ENCODE data around the gene DTNBP1. TPM values are rescaled to one million over a fixed set of nuclear protein-coding genes. Genes with fewer than 3 reads are reported as not detected.
A peak's percentile ranks its signal among the peaks of the same experiment; 100 is the strongest.

The DTNBP1 gene
- total RNA-seq, 6 experiments from 2014 or later: 3.4 to 8.6 (median 5.7) TPM

- Histone ChIP-seq H3K36me3 (peaks cover 0 to 10% (median 3%) of the 10 kb centered on the region in 4 donors), H3K4me1 (peaks cover 0 to 36% (median 11%) of the 10 kb centered on the region in 4 donors), H3K27ac (no peak overlapping the region), H3K4me3 (no peak overlapping the region), H3K27me3 (no peaks in the 10 kb centered on the region), H3K9me3 (no peaks in the 10 kb centered on the region)
- ATAC-seq: no peak
- intact Hi-C loops (cut with DNase I): no loop called here
- 100% methylated on average over 1 of the region's 11 CpGs for WGBS (ENCODE audit: insufficient coverage, low coverage, low lambda C conversion rate, missing lambda C conversion rate)
- DNase-seq: no peak
- TF ChIP-seq, protein P1, sequence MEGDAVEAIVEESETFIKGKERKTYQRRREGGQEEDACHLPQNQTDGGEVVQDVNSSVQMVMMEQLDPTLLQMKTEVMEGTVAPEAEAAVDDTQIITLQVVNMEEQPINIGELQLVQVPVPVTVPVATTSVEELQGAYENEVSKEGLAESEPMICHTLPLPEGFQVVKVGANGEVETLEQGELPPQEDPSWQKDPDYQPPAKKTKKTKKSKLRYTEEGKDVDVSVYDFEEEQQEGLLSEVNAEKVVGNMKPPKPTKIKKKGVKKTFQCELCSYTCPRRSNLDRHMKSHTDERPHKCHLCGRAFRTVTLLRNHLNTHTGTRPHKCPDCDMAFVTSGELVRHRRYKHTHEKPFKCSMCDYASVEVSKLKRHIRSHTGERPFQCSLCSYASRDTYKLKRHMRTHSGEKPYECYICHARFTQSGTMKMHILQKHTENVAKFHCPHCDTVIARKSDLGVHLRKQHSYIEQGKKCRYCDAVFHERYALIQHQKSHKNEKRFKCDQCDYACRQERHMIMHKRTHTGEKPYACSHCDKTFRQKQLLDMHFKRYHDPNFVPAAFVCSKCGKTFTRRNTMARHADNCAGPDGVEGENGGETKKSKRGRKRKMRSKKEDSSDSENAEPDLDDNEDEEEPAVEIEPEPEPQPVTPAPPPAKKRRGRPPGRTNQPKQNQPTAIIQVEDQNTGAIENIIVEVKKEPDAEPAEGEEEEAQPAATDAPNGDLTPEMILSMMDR (IDR thresholded peaks at IDR 0.05): no peak
- no peak for TF ChIP-seq POLR2A (IDR thresholded peaks at IDR 0.05)
Measured at GRCh38 chr6:15507221-15507620, 155.6 kb downstream of the DTNBP1 start.

DNA sequence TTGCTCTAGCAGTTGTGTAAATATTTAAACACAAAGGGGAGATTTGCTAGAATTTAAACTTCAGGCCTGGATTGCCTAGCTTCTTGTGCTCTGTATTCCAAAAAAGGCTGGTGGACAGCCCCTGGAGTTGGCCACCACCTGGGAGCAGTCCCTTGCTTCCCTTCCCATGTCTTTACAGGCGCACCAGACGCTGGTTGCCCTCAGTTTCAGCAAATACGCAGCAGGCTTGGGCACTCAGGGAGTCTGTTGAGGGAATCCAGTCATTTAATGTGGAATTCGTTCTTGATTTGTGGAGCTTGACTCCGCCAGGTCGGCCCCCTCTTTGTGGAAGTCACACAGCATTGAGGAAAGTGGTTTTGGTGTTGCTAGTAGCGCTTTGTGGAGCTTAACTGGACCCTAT is 156.8 kb downstream of the DTNBP1 start:
- 60% methylated on average over 1 of the region's 7 CpGs for WGBS (ENCODE audit: insufficient coverage, low coverage, low lambda C conversion rate, missing lambda C conversion rate)
- Histone ChIP-seq H3K4me3 (no peak overlapping the region), H3K27me3 (no peaks in the 10 kb centered on the region), H3K4me1 (peaks cover 0 to 25% (median 6%) of the 10 kb centered on the region in 4 donors), H3K36me3 (peaks cover 0 to 15% (median 3%) of the 10 kb centered on the region in 4 donors), H3K27ac (no peak overlapping the region), H3K9me3 (no peaks in the 10 kb centered on the region)
- DNase-seq (no peak), ATAC-seq (no peak)
- intact Hi-C loops (cut with DNase I): no loop called here
- TF ChIP-seq, protein P1 (IDR thresholded peaks at IDR 0.05): no peak
- TF ChIP-seq POLR2A (IDR thresholded peaks at IDR 0.05): no peak

GRCh38 chr6:15505463-15505918 is 157.3 kb downstream of the DTNBP1 start:
- Histone ChIP-seq H3K4me3 (peak overlapping the region in 1 of 3 donors; percentile 12), H3K36me3 (peaks cover 0 to 18% (median 3%) of the 10 kb centered on the region in 4 donors), H3K9me3 (no peaks in the 10 kb centered on the region), H3K27ac (peak overlapping the region in 2 of 3 donors; percentile 53 to 55), H3K27me3 (no peaks in the 10 kb centered on the region), H3K4me1 (peaks cover 0 to 22% (median 6%) of the 10 kb centered on the region in 4 donors)
- DNase-seq (no peak), ATAC-seq (no peak)
- TF ChIP-seq, protein P1 (IDR thresholded peaks at IDR 0.05): no peak
- TF ChIP-seq POLR2A (IDR thresholded peaks at IDR 0.05): no peak
- intact Hi-C loops (cut with DNase I): no loop called here
- 87% methylated on average over 12 of the region's 18 CpGs for WGBS (ENCODE audit: insufficient coverage, low coverage, low lambda C conversion rate, missing lambda C conversion rate)

DNA sequence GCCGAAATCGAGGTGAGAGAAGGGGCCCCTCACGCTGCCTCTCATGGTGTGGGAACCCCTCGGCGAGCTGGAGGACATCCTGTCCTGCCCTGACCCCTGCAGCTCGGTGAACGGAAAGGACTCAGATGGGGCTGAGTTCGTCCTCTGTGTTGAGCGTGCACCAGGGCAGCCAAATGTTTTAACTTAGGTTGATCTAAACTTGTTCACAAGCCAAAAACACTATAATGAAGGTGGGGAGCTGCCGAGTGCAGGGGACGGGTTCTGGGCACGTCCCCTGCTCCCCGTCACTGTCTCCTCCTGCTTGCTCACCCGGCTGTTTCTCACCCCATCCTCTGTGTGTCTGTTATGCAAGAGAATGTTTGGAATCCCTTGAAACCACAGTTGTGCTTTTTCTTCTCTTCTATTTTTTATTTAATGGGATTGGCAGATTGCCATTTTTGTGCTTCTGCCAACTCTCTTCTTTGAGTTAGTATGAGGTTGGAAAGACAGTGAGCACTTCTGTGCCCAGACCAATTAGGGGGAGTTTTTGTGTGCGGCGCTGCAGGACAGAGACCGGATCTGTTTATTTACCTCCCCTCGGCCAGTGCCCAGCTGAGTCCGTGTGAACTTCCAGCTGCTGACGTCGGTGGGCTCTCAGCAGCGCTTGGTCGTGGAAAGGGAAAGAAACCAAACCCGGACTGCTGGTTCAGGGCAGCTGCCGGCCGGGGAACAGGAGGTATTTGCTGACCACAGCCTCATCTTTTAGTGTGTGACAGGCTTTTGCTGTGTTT is 158.1 kb downstream of the DTNBP1 start:
- H3K36me3 ChIP-seq: peaks cover 0 to 18% (median 3%) of the 10 kb centered on the region in 4 donors
- no peaks in the 10 kb centered on the region for H3K9me3 ChIP-seq
- ATAC-seq (peak; percentile 83 to 88 (median 84)), DNase-seq (peak; percentile 67 to 88 (median 78))
- WGBS (ENCODE audit: insufficient coverage, low coverage, low lambda C conversion rate, missing lambda C conversion rate): 7% methylated on average over 21 of the region's 26 CpGs
- peak overlapping the region in 2 of 3 donors; percentile 12 to 21 for H3K4me3 ChIP-seq
- H3K27me3 ChIP-seq: no peaks in the 10 kb centered on the region
- H3K27ac ChIP-seq: peak overlapping the region; percentile 6 to 55 (median 53)
- intact Hi-C loops (cut with DNase I): no loop called here
- TF ChIP-seq, protein P1 (IDR thresholded peaks at IDR 0.05): no peak
- no peak for TF ChIP-seq POLR2A (IDR thresholded peaks at IDR 0.05)
- H3K4me1 ChIP-seq: peaks cover 0 to 22% (median 6%) of the 10 kb centered on the region in 4 donors
